Endothelial cell of umbilical vein (primary cell): ENCODE data around the gene CCNG1. TPM values are rescaled to one million over a fixed set of nuclear protein-coding genes. Genes with fewer than 3 reads are reported as not detected.

Experiments
- BruUV-seq: library from RNA; stranded (reverse); fragments of 400-500 nt; replicated peaks from 2 replicates; lab custom pipeline; 2021; lab: Mats Ljungman, UMichigan
- CTCF ChIA-PET: fragments of 300-600, 350-600 bp; sonication (Branson Sonifier 250); formaldehyde crosslinking; loops from one replicate; lab custom pipeline; 2021; ENCODE audit warnings: antibody characterized with exemption, inconsistent platforms; lab: Charles Lee
- POLR2A ChIA-PET: fragments of 300-600, 350-600 bp; sonication (Branson Sonifier 250); formaldehyde crosslinking; loops from one replicate; lab custom pipeline; 2021; ENCODE audit warnings: antibody characterized with exemption, inconsistent platforms; lab: Charles Lee
- DNase-seq: peaks from one replicate; pipeline ENCODE4 v3.0.0-alpha.2; 2011; ENCODE audit warnings: low read depth, low spot score
- FAIRE-seq: peaks from 2 replicates; lab custom pipeline; 2011; peaks lifted over from hg19 to GRCh38; lab: Jason Lieb, UNC
- H2AFZ ChIP-seq: 2 replicates; pipeline ENCODE4 v1.6.0; 2012; ENCODE audit warnings: low read depth, low read length, control low read depth, inconsistent platforms
- H3K27ac ChIP-seq: 2 replicates; pipeline ENCODE4 v1.5.1; 2011; ENCODE audit warnings: low read depth, mild to moderate bottlenecking, control low read depth, low read length, moderate library complexity; ENCODE audit not compliant: insufficient read depth
- H3K27me3 ChIP-seq, 2 experiments: 2 replicates each; pipeline versions ENCODE4 v1.6.0 to v1.6.1; 2011; ENCODE audit warnings: low read length in 2 of 2, mixed read lengths in 1 of 2; ENCODE audit not compliant: control insufficient read depth in 2 of 2, insufficient read depth in 2 of 2
- H3K36me3 ChIP-seq, 2 experiments: 2 replicates in 1 of 2; 3 replicates in 1 of 2; pipeline ENCODE4 v1.5.1; 2011; ENCODE audit warnings: low read length in 2 of 2, mild to moderate bottlenecking in 1 of 2, moderate library complexity in 1 of 2; ENCODE audit not compliant: control insufficient read depth in 2 of 2, insufficient read depth in 2 of 2; ENCODE audit errors: extremely low read depth in 1 of 2
- H3K4me1 ChIP-seq: 3 replicates; pipeline ENCODE4 v1.5.1; 2011; ENCODE audit warnings: mild to moderate bottlenecking, low read length; ENCODE audit not compliant: control insufficient read depth, insufficient read depth; ENCODE audit errors: extremely low read depth
- H3K4me2 ChIP-seq: 2 replicates; pipeline ENCODE4 v1.6.1; 2011; ENCODE audit warnings: low read length, control low read depth, mixed read lengths; ENCODE audit not compliant: insufficient read depth
- H3K4me3 ChIP-seq, 3 experiments: fragments of 200-600 bp in 1 of 3; sonication (generic), shearing (Covaris generic) in 1 of 3; replicated peaks in 1 of 3; 2 replicates each; pipeline ENCODE4 v1.5.1; 2011 to 2016; ENCODE audit warnings: control low read depth in 3 of 3, low read length in 3 of 3, mild to moderate bottlenecking in 2 of 3, inconsistent platforms in 1 of 3, low read depth in 1 of 3, moderate library complexity in 1 of 3; ENCODE audit not compliant: insufficient read depth in 1 of 3
- H3K79me2 ChIP-seq: 2 replicates; pipeline ENCODE4 v1.6.0; 2012; ENCODE audit warnings: low read length, inconsistent platforms; ENCODE audit not compliant: control insufficient read depth, insufficient read depth
- H3K9ac ChIP-seq: replicated peaks from 2 replicates; pipeline ENCODE3; 2011; ENCODE audit warnings: low read length, control low read depth; ENCODE audit not compliant: insufficient read depth; ENCODE audit errors: extremely low read depth
- H3K9me1 ChIP-seq: replicated peaks from 3 replicates; pipeline ENCODE4 v1.6.0; 2011; ENCODE audit warnings: mild to moderate bottlenecking, low read length; ENCODE audit not compliant: control insufficient read depth, insufficient read depth; ENCODE audit errors: extremely low read depth
- H3K9me3 ChIP-seq: replicated peaks from 2 replicates; pipeline ENCODE4 v1.5.1; 2012; ENCODE audit warnings: low read length, inconsistent platforms; ENCODE audit not compliant: control insufficient read depth, insufficient read depth
- H4K20me1 ChIP-seq: replicated peaks from 2 replicates; pipeline ENCODE3; 2011; ENCODE audit warnings: mild to moderate bottlenecking, low read length; ENCODE audit not compliant: control insufficient read depth, insufficient read depth; ENCODE audit errors: extremely low read depth
- CTCF ChIP-seq, 2 donors: IDR thresholded peaks; 1 replicate in 1 of 2; 2 replicates in 1 of 2; pipeline ENCODE4 v1.5.1; 2011; ENCODE audit warnings: low read length in 2 of 2, mild to moderate bottlenecking in 2 of 2, moderate library complexity in 2 of 2, control low read depth in 1 of 2, inconsistent platforms in 1 of 2, low read depth in 1 of 2; ENCODE audit not compliant: insufficient read depth in 1 of 2; ENCODE audit errors: extremely low read depth in 1 of 2
- EZH2 ChIP-seq: IDR thresholded peaks from 2 replicates; pipeline ENCODE4 v1.6.1; 2012; ENCODE audit warnings: borderline replicate concordance, low read depth, mild to moderate bottlenecking, moderate library complexity, low read length, inconsistent platforms; ENCODE audit not compliant: severe bottlenecking
- FOS ChIP-seq: IDR thresholded peaks from 2 replicates; pipeline ENCODE4 v1.6.1; 2011; ENCODE audit warnings: mild to moderate bottlenecking, low read length, moderate library complexity, borderline replicate concordance; ENCODE audit not compliant: insufficient read depth
- GATA2 ChIP-seq: IDR thresholded peaks from 2 replicates; pipeline ENCODE4 v1.7.0; 2011; ENCODE audit warnings: low read depth, mild to moderate bottlenecking, moderate library complexity, mixed read lengths, low read length; ENCODE audit not compliant: insufficient read length, insufficient read depth
- JUN ChIP-seq: IDR thresholded peaks from 2 replicates; pipeline ENCODE4 v1.6.1; 2011; ENCODE audit warnings: borderline replicate concordance, low read depth; ENCODE audit not compliant: insufficient read length, insufficient read depth
- MYC ChIP-seq: IDR thresholded peaks from one replicate; pipeline ENCODE4 v1.6.1; 2011; ENCODE audit warnings: mild to moderate bottlenecking, low read depth, low read length
- POLR2A ChIP-seq: IDR thresholded peaks from 2 replicates; pipeline ENCODE4 v1.6.1; 2012; ENCODE audit warnings: low read depth, mild to moderate bottlenecking, control low read depth, low read length
- POLR2AphosphoS5 ChIP-seq: IDR thresholded peaks from 2 replicates; pipeline ENCODE4 v1.6.1; 2012; ENCODE audit warnings: low read depth, mild to moderate bottlenecking, control low read depth, low read length, moderate library complexity; ENCODE audit not compliant: insufficient read depth
- dilution Hi-C: fragments of 300-500 bp; cut with MboI; formaldehyde crosslinking; loops from one replicate; pipeline ENCODE4 v1.15.0; 2019; ENCODE audit warnings: low sequenced_read_pairs; ENCODE audit not compliant: extremely low pct_ligation_motif_present
- intact Hi-C: fragments of 100-400 bp; cut with micrococcal nuclease; formaldehyde crosslinking; loops from one replicate; pipeline ENCODE4 v1.10.0; 2022
- polyA plus RNA-seq, 4 experiments: library from polyadenylated mRNA; depleted of rRNA in 3 of 4; stranded (reverse) in 3 of 4; unstranded in 1 of 4; fragments of >200 nt; gene quantifications; 2 replicates each; pipeline versions ENCODE4 v1.2.1 to v1.2.3, GENCODE V29; 2011 to 2012; ENCODE audit warnings: missing spikeins in 1 of 4
- total RNA-seq: library from RNA; stranded (reverse); gene quantifications from 2 replicates; pipeline ENCODE4 v1.2.3, GENCODE V29; 2021
- TF ChIP-seq, protein P1 (sequence below): IDR thresholded peaks from 2 replicates; pipeline ENCODE4 v1.6.1; 2011; ENCODE audit not compliant: insufficient read depth, insufficient read length

CCNG1 gene
- total and polyA plus RNA-seq, 2 donors (not counting 3 experiments of a cell fraction or from before 2014, with no cell fraction given), result 47.2 to 186 TPM

DNA sequence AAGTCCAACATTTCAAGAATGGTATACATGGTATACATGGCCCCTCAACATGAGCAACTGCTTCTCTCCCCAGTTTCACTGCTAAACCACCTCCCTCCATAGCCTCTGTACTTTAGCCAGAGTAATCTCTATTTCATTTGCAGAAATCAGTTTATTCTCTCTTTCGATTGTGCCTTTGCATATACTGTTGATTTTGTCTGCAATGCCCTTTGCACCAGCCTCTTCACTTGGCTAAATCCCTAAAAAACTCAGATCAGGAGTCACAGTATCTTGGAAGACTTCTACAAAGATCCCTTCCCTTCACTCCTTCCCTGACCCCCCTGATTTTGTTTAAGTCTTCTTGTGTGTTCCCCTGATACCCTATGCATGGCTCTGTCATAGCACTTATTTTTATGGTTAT lies 4.9 kb upstream of the CCNG1 start:
- H3K79me2 ChIP-seq, result peaks cover 1% of the 10 kb centered on the region
- ChIA-PET POLR2A (no interaction called here), CTCF (no interaction called here)
- H2AFZ ChIP-seq, result no peak overlapping the region
- no TSS peak for BruUV-seq
- TF ChIP-seq CTCF (IDR thresholded peaks at IDR 0.05; ENCODE audit: extremely low read depth in 1 of 2, insufficient read depth in 1 of 2, low read depth in 1 of 2, low read length in 2 of 2) (no peak), POLR2AphosphoS5 (no peak), GATA2 (no peak), MYC (no peak), FOS (no peak), EZH2 (no peak)
- no peaks in the 10 kb centered on the region for H3K9me1 ChIP-seq
- H3K4me3 ChIP-seq, result no peak overlapping the region
- intact Hi-C loops (no loop called here), dilution Hi-C loops (no loop called here)
- no peak for FAIRE-seq
- H3K9ac ChIP-seq, result no peak overlapping the region
- H3K36me3 ChIP-seq, result no peaks in the 10 kb centered on the region
- peaks cover 3 to 10% of the 10 kb centered on the region in 2 experiments for H3K27me3 ChIP-seq
- H3K27ac ChIP-seq, result no peak overlapping the region
- H3K4me1 ChIP-seq, result no peaks in the 10 kb centered on the region
- no peaks in the 10 kb centered on the region for H4K20me1 ChIP-seq
- no peak for DNase-seq
- H3K9me3 ChIP-seq, result no peaks in the 10 kb centered on the region
- no peak overlapping the region for H3K4me2 ChIP-seq

- Histone ChIP-seq H3K9ac (no peak overlapping the region), H4K20me1 (no peaks in the 10 kb centered on the region), H3K36me3 (no peaks in the 10 kb centered on the region), H3K4me1 (peaks cover 2% of the 10 kb centered on the region), H2AFZ (no peak overlapping the region), H3K27ac (no peak overlapping the region), H3K4me2 (no peak overlapping the region), H3K27me3 (peaks cover 3 to 10% of the 10 kb centered on the region in 2 experiments), H3K4me3 (no peak overlapping the region), H3K79me2 (peaks cover 9% of the 10 kb centered on the region), H3K9me3 (no peaks in the 10 kb centered on the region), H3K9me1 (no peaks in the 10 kb centered on the region)
- no peak for FAIRE-seq
- dilution Hi-C loops (no loop called here), intact Hi-C loops (no loop called here)
- TF ChIP-seq, protein P1, sequence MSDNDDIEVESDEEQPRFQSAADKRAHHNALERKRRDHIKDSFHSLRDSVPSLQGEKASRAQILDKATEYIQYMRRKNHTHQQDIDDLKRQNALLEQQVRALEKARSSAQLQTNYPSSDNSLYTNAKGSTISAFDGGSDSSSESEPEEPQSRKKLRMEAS, result no peak
- TF ChIP-seq EZH2, result no peak
- no peak for TF ChIP-seq POLR2AphosphoS5
- TF ChIP-seq JUN, result no peak
- no peak for TF ChIP-seq CTCF (IDR thresholded peaks at IDR 0.05; ENCODE audit: extremely low read depth in 1 of 2, insufficient read depth in 1 of 2, low read depth in 1 of 2, low read length in 2 of 2)
- TF ChIP-seq GATA2, result no peak
- no peak for TF ChIP-seq POLR2A
- TF ChIP-seq FOS, result no peak
- no peak for TF ChIP-seq MYC
- CTCF ChIA-PET, result no interaction called here
- POLR2A ChIA-PET, result no interaction called here
- no TSS peak for BruUV-seq
- DNase-seq, result no peak
Observed at GRCh38 chr5:163433271-163433670, 4.1 kb upstream of the CCNG1 start.
